CD4-positive, alpha-beta T cell (primary cell): ENCODE measurements around the gene COX8C. TPM values are rescaled to one million over a fixed set of nuclear protein-coding genes. Genes with fewer than 3 reads are reported as not detected.

Experiments
- ATAC-seq: fragments of 200-7000 bp; cut with Tn5 transposase; one replicate; pipeline ENCODE4 v1.10.0; 2022; ENCODE audit warnings: mild to moderate bottlenecking; ENCODE audit not compliant: poor library complexity
- CTCF ChIA-PET: fragments of 350-600 bp; sonication (Branson Sonifier 250); formaldehyde crosslinking; loops from one replicate; lab custom pipeline; 2021; ENCODE audit warnings: antibody characterized with exemption, inconsistent platforms; lab: Charles Lee
- POLR2A ChIA-PET: fragments of 350-600 bp; sonication (Branson Sonifier 250); formaldehyde crosslinking; loops from one replicate; lab custom pipeline; 2021; ENCODE audit warnings: antibody characterized with exemption, inconsistent platforms; lab: Charles Lee
- DNase-seq, 14 experiments: peaks; one replicate each; pipeline ENCODE4 v3.0.0-alpha.2; 2013 to 2020; ENCODE audit warnings: mixed read lengths in 2 of 14
- H3K27ac ChIP-seq, 2 donors: one replicate each; pipeline versions ENCODE4 v1.5.1 to v1.7.0; 2013; ENCODE audit warnings: low read length in 2 of 2, low read depth in 1 of 2, mild to moderate bottlenecking in 1 of 2
- H3K27me3 ChIP-seq, 2 experiments: 1 replicate in 1 of 2; 2 replicates in 1 of 2; pipeline versions ENCODE4 v1.6.1 to v1.7.0; 2013; ENCODE audit warnings: low read length in 2 of 2, control low read depth in 1 of 2, mild to moderate bottlenecking in 1 of 2, moderate library complexity in 1 of 2; ENCODE audit not compliant: insufficient read depth in 2 of 2, control insufficient read depth in 1 of 2
- H3K36me3 ChIP-seq: one replicate; pipeline ENCODE4 v1.6.1; 2013; ENCODE audit warnings: low read length, control low read depth; ENCODE audit not compliant: insufficient read depth
- H3K4me1 ChIP-seq: one replicate; pipeline ENCODE4 v1.6.1; 2013; ENCODE audit warnings: low read length, control low read depth; ENCODE audit not compliant: insufficient read depth
- H3K4me3 ChIP-seq: one replicate; pipeline ENCODE4 v1.5.1; 2013; ENCODE audit warnings: mild to moderate bottlenecking, low read length, moderate library complexity
- H3K9me3 ChIP-seq, 2 experiments: 1 replicate in 1 of 2; 2 replicates in 1 of 2; pipeline versions ENCODE4 v1.6.1 to v1.7.0; 2013; ENCODE audit warnings: low read length in 2 of 2, mild to moderate bottlenecking in 2 of 2, control low read depth in 1 of 2, moderate library complexity in 1 of 2; ENCODE audit not compliant: control insufficient read depth in 1 of 2, insufficient read depth in 1 of 2
- H3K27ac Mint-ChIP-seq: one replicate; pipeline ENCODE4 v1.8.0; 2020; ENCODE audit warnings: mixed read lengths
- H3K27me3 Mint-ChIP-seq: one replicate; pipeline ENCODE4 v1.8.0; 2021; ENCODE audit warnings: mixed read lengths
- H3K36me3 Mint-ChIP-seq: one replicate; pipeline ENCODE4 v1.8.0; 2021; ENCODE audit warnings: low read depth, mixed read lengths
- H3K4me1 Mint-ChIP-seq: one replicate; pipeline ENCODE4 v1.8.0; 2021; ENCODE audit warnings: low read depth, mixed read lengths
- H3K4me3 Mint-ChIP-seq: one replicate; pipeline ENCODE4 v1.8.0; 2020; ENCODE audit warnings: mild to moderate bottlenecking, mixed read lengths
- H3K9me3 Mint-ChIP-seq: one replicate; pipeline ENCODE4 v1.8.0; 2020; ENCODE audit warnings: mixed read lengths
- intact Hi-C, 2 experiments: fragments of 100-400 bp; cut with DNase I in 1 of 2; cut with micrococcal nuclease in 1 of 2; formaldehyde crosslinking; loops; one replicate each; pipeline versions ENCODE4 v1.15.1 to v1.9.0; 2023 to 2025; cut with DNase I, micrococcal nuclease
- total RNA-seq, 174 experiments: library from RNA in 2 of 174; stranded (reverse) in 2 of 174; gene quantifications; one replicate each; pipeline ENCODE4 v1.2.3 and lab custom pipeline; 2021 to 2026
- TF ChIP-seq, protein P1 (sequence below): fragments of 200-600 bp; IDR thresholded peaks from one replicate; pipeline ENCODE4 v1.8.0; 2022; ENCODE audit warnings: antibody characterized with exemption, mild to moderate bottlenecking

The COX8C gene
- total RNA-seq, 2 experiments from 2014 or later = not detected

DNA sequence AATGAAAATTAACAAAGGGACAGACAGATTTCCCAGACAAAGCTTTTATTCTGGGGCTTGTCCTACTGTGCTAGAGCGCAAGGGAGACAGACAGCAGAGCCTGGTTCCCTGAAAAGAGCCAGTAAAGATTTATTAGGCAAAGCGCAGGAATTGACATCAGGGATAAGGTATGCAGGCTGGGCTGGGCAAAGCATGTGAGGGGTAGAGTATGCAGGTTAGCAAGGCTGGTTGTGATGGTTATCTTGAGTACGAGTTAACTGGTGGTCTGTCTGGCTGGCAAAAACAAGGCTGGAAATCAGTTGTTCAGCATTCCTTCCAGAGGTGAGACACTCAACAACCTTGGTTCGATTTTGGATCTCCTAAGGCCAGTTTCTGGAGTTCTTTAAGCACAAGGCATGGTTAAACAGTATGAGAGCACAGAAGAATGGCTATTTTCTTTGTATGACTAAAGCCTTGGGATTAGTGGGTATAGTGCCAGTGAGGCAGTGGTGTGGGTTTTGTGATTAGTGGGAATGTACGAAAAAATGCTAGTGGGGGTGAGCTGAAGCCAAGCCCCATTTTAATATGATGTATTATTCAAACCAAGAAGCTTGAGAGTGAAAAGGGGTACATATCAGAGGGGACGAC is 45.0 kb upstream of the COX8C start:
- TF ChIP-seq, protein P1, sequence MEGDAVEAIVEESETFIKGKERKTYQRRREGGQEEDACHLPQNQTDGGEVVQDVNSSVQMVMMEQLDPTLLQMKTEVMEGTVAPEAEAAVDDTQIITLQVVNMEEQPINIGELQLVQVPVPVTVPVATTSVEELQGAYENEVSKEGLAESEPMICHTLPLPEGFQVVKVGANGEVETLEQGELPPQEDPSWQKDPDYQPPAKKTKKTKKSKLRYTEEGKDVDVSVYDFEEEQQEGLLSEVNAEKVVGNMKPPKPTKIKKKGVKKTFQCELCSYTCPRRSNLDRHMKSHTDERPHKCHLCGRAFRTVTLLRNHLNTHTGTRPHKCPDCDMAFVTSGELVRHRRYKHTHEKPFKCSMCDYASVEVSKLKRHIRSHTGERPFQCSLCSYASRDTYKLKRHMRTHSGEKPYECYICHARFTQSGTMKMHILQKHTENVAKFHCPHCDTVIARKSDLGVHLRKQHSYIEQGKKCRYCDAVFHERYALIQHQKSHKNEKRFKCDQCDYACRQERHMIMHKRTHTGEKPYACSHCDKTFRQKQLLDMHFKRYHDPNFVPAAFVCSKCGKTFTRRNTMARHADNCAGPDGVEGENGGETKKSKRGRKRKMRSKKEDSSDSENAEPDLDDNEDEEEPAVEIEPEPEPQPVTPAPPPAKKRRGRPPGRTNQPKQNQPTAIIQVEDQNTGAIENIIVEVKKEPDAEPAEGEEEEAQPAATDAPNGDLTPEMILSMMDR = no peak
- no peak overlapping the region for H3K27ac Mint-ChIP-seq
- no peaks in the 10 kb centered on the region for H3K9me3 ChIP-seq
- peaks cover 58% of the 10 kb centered on the region for H3K4me1 Mint-ChIP-seq
- no peaks in the 10 kb centered on the region for H3K4me1 ChIP-seq
- ATAC-seq = no peak
- H3K36me3 ChIP-seq = no peaks in the 10 kb centered on the region
- no peak overlapping the region for H3K4me3 ChIP-seq
- no peaks in the 10 kb centered on the region for H3K9me3 Mint-ChIP-seq
- no peak for DNase-seq
- H3K27me3 Mint-ChIP-seq = no peaks in the 10 kb centered on the region
- H3K27ac ChIP-seq = no peak overlapping the region
- intact Hi-C loops = no loop called here
- ChIA-PET POLR2A (interaction anchor here (0.6 kb wide), 1 partner anchor 9 kb away, joined by 3 read pairs; no protein-coding TSS in a partner anchor), CTCF (no interaction called here)
- H3K36me3 Mint-ChIP-seq = no peaks in the 10 kb centered on the region
- no peaks in the 10 kb centered on the region for H3K27me3 ChIP-seq
- H3K4me3 Mint-ChIP-seq = no peak overlapping the region

DNA sequence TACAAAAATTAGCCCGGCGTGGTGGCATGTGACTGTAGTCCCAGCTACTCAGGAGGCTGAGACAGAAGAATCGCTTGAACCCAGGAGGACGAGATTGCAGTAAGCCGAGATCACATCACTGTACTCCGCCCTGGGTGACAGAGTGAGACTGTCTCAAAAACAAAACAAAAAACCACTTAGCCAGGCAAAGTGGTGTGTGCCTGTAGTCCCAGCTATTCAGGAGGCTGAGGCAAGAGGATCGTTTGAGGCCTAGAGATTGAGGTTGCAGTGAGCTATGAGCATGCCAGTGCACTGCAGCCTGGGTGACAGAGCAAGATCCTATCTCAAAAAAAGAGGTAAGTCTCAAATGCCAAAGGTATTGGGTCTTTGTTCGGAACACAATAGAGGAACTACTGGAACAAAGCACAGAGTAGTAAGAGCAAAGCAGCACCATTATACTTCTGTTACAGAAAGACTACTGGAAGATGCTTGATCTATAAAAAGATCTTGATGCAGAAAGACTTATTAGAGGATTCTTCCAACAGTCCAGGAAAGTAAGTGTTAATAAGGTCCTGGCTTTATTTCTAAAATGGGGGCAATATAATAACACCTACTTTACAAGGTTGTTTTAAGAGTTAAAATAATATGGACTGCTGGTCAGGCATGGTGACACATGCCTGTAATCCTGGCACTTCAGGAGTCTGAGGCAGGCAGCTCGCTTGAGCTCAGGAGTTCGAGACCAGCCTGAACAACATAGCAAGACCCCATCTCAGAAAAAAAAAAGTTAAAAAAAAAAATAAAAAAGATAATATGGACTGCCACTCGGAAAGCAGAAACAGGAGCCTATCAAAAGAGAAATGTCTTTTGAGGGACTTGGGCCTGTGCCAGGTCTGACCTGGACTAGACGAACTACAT is 44.0 kb upstream of the COX8C start:
- TF ChIP-seq, protein P1 = no peak
- CTCF ChIA-PET = no interaction called here
- H3K27me3 Mint-ChIP-seq = no peaks in the 10 kb centered on the region
- DNase-seq = no peak
- no peaks in the 10 kb centered on the region for H3K36me3 ChIP-seq
- peaks cover 3% of the 10 kb centered on the region for H3K4me1 ChIP-seq
- no peaks in the 10 kb centered on the region for H3K9me3 ChIP-seq
- peaks cover 63% of the 10 kb centered on the region for H3K4me1 Mint-ChIP-seq
- no peaks in the 10 kb centered on the region for H3K27me3 ChIP-seq
- H3K27ac Mint-ChIP-seq = no peak overlapping the region
- no peaks in the 10 kb centered on the region for H3K9me3 Mint-ChIP-seq
- POLR2A ChIA-PET = interaction anchor here (0.6 kb wide), 1 partner anchor 10 kb away, joined by 3 read pairs; no protein-coding TSS in a partner anchor
- intact Hi-C loops = no loop called here
- H3K4me3 ChIP-seq = no peak overlapping the region
- no peak overlapping the region for H3K27ac ChIP-seq
- H3K36me3 Mint-ChIP-seq = no peaks in the 10 kb centered on the region
- no peak overlapping the region for H3K4me3 Mint-ChIP-seq
- ATAC-seq = no peak

DNA sequence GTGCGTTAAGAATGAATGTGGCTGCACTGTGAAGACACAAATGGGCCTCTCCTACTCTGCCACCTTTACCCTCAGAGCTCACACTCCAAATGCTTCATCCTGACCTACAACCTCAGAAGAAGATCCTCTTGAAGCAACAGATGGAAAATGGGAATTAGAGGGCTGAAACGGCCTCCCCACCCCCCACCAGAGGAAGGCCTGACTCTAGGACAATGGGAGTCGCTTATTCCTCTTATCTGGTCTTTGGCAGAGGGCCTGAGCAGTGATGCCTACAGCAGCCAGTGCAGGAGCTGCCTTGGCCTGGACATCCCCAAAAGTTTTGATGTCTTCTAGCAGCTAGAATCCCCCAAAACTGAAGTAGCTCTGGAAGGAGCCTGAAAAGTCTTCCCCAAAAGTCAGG is 43.3 kb upstream of the COX8C start:
- Histone ChIP-seq H3K9me3 (no peaks in the 10 kb centered on the region), H3K4me3 (no peak overlapping the region), H3K4me1 (peaks cover 3% of the 10 kb centered on the region), H3K36me3 (no peaks in the 10 kb centered on the region), H3K27me3 (no peaks in the 10 kb centered on the region), H3K27ac (no peak overlapping the region)
- Mint-ChIP-seq H3K36me3 (no peaks in the 10 kb centered on the region), H3K4me3 (no peak overlapping the region), H3K27ac (no peak overlapping the region), H3K4me1 (peaks cover 60% of the 10 kb centered on the region), H3K27me3 (no peaks in the 10 kb centered on the region), H3K9me3 (no peaks in the 10 kb centered on the region)
- TF ChIP-seq, protein P1 = no peak
- CTCF ChIA-PET = no interaction called here
- intact Hi-C loops = no loop called here
- no peak for ATAC-seq
- POLR2A ChIA-PET = no interaction called here
- no peak for DNase-seq
